HCT116 (cell line): Measurements from ENCODE around the gene RIPOR2. TPM values are rescaled to one million over a fixed set of nuclear protein-coding genes. Genes with fewer than 3 reads are reported as not detected.

Source experiments
- ATAC-seq: fragments of 200-7000 bp; cut with Tn5 transposase; 2 replicates; pipeline ENCODE4 v1.9.1; 2020; ENCODE audit warnings: mild to moderate bottlenecking, moderate library complexity
- BruUV-seq: library from RNA; stranded (reverse); fragments of 400-500 nt; replicated peaks from 2 replicates; lab custom pipeline; 2021; lab: Mats Ljungman, UMichigan
- CTCF ChIA-PET: fragments of 300-600 bp; sonication (Branson Sonifier 250); formaldehyde crosslinking; loops from one replicate; lab custom pipeline; 2021; ENCODE audit warnings: antibody characterized with exemption; lab: Charles Lee
- POLR2A ChIA-PET: fragments of 300-600, 350-600 bp; sonication (Branson Sonifier 250); formaldehyde crosslinking; loops from one replicate; lab custom pipeline; 2021; ENCODE audit warnings: antibody characterized with exemption; lab: Charles Lee
- RAD21 ChIA-PET, 2 experiments: fragments of 300-600 bp; sonication (Branson Sonifier 250); formaldehyde crosslinking; loops; one replicate each; lab custom pipeline; 2023; ENCODE audit warnings: low total read pairs in 2 of 2; ENCODE audit not compliant: uncharacterized antibody in 2 of 2, unreplicated experiment in 2 of 2, low non-redundant PET in 1 of 2; lab: Charles Lee
- DNase-seq: peaks from one replicate; pipeline ENCODE4 v3.0.0-alpha.2; 2010; ENCODE audit warnings: low read depth, low spot score
- H2AFZ ChIP-seq: fragments of 200-600 bp; shearing (Covaris generic), sonication (generic); 2 replicates; pipeline ENCODE4 v1.6.1; 2017; ENCODE audit warnings: low read depth, mixed run types, mixed read lengths, antibody characterized with exemption, low read length; ENCODE audit not compliant: poor library complexity, severe bottlenecking
- H3K27ac ChIP-seq: 2 replicates; pipeline ENCODE4 v1.5.1; 2012; ENCODE audit warnings: low read depth, low read length
- H3K27me3 ChIP-seq: fragments of 200-600 bp; sonication (generic); 2 replicates; pipeline ENCODE4 v1.6.1; 2016; ENCODE audit warnings: mixed run types, low read length, mixed read lengths; ENCODE audit not compliant: insufficient read depth
- H3K36me3 ChIP-seq, 2 experiments: fragments of 200-500 bp in 1 of 2; fragments of 200-600 bp in 1 of 2; sonication (Bioruptor generic) in 1 of 2; sonication (generic) in 1 of 2; 2 replicates each; pipeline versions ENCODE4 v1.5.1 to v1.6.1; 2014 to 2016; ENCODE audit warnings: low read length in 2 of 2, inconsistent platforms in 1 of 2, mixed read lengths in 1 of 2, mixed run types in 1 of 2; ENCODE audit not compliant: insufficient read depth in 2 of 2, control insufficient read depth in 1 of 2
- H3K4me1 ChIP-seq, 2 experiments: fragments of 200-600 bp in 1 of 2; sonication (generic) in 1 of 2; 2 replicates each; pipeline versions ENCODE4 v1.5.1 to v1.6.1; 2012 to 2017; ENCODE audit warnings: low read length in 2 of 2, inconsistent platforms in 1 of 2, mild to moderate bottlenecking in 1 of 2, mixed read lengths in 1 of 2, mixed run types in 1 of 2, moderate library complexity in 1 of 2; ENCODE audit not compliant: insufficient read depth in 2 of 2, control insufficient read depth in 1 of 2
- H3K4me2 ChIP-seq: fragments of 200-600 bp; sonication (generic); 2 replicates; pipeline ENCODE4 v1.6.1; 2017; ENCODE audit warnings: mixed run types, low read length, mixed read lengths
- H3K4me3 ChIP-seq, 2 experiments: fragments of 200-600 bp in 1 of 2; sonication (generic) in 1 of 2; replicated peaks in 1 of 2; 2 replicates each; pipeline ENCODE4 v1.5.1; 2011 to 2016; ENCODE audit warnings: low read length in 2 of 2, control low read depth in 1 of 2, low read depth in 1 of 2, mild to moderate bottlenecking in 1 of 2, mixed read lengths in 1 of 2, mixed run types in 1 of 2
- H3K79me2 ChIP-seq: fragments of 200-600 bp; sonication (generic); 2 replicates; pipeline ENCODE4 v1.6.1; 2017; ENCODE audit warnings: mild to moderate bottlenecking, mixed run types, low read length, moderate library complexity, mixed read lengths; ENCODE audit not compliant: insufficient read depth
- H3K9ac ChIP-seq: fragments of 200-600 bp; sonication (generic); 2 replicates; pipeline ENCODE4 v1.6.1; 2016; ENCODE audit warnings: low read length, mixed read lengths
- H3K9me2 ChIP-seq: fragments of 200-600 bp; sonication (generic), shearing (Covaris generic); 2 replicates; pipeline ENCODE4 v1.6.1; 2017; ENCODE audit warnings: mixed run types, mild to moderate bottlenecking, moderate library complexity; ENCODE audit not compliant: insufficient read depth
- H3K9me3 ChIP-seq, 2 experiments: fragments of 200-500 bp in 1 of 2; fragments of 200-600 bp in 1 of 2; sonication (Bioruptor generic) in 1 of 2; sonication (generic) in 1 of 2; 2 replicates each; pipeline ENCODE4 v1.6.1; 2014 to 2017; ENCODE audit warnings: low read length in 2 of 2, mixed read lengths in 2 of 2, inconsistent platforms in 1 of 2, low read depth in 1 of 2, mild to moderate bottlenecking in 1 of 2, mixed run types in 1 of 2, moderate library complexity in 1 of 2; ENCODE audit not compliant: control insufficient read depth in 1 of 2, insufficient read depth in 1 of 2
- H4K20me1 ChIP-seq: fragments of 200-600 bp; sonication (generic), shearing (Covaris generic); 2 replicates; pipeline ENCODE4 v1.6.1; 2017; ENCODE audit warnings: mixed run types, mild to moderate bottlenecking, moderate library complexity; ENCODE audit not compliant: insufficient read depth
- CEBPB ChIP-seq: IDR thresholded peaks from 2 replicates; pipeline ENCODE4 v1.6.1; 2012; ENCODE audit warnings: low read depth
- EGR1 ChIP-seq: IDR thresholded peaks from 2 replicates; pipeline ENCODE4 v1.6.1; 2012; ENCODE audit warnings: low read depth
- EZH2phosphoT487 ChIP-seq: fragments of 200-600 bp; IDR thresholded peaks from 2 replicates; pipeline ENCODE4 v1.6.1; 2018; ENCODE audit warnings: antibody characterized with exemption, borderline replicate concordance
- FOSL1 ChIP-seq: IDR thresholded peaks from 2 replicates; pipeline ENCODE4 v1.6.1; 2012; ENCODE audit warnings: low read depth
- JUND ChIP-seq: IDR thresholded peaks from 2 replicates; pipeline ENCODE4 v1.6.1; 2012
- POLR2A ChIP-seq: IDR thresholded peaks from 2 replicates; pipeline ENCODE4 v1.7.0; 2011; ENCODE audit warnings: borderline replicate concordance; ENCODE audit not compliant: insufficient read depth, insufficient read length; ENCODE audit errors: extremely low read depth
- RAD21 ChIP-seq: IDR thresholded peaks from 2 replicates; pipeline ENCODE4 v1.6.1; 2012; ENCODE audit warnings: low read depth, mild to moderate bottlenecking
- SIN3A ChIP-seq: IDR thresholded peaks from 2 replicates; pipeline ENCODE4 v1.6.1; 2012; ENCODE audit warnings: low read depth
- TCF7L2 ChIP-seq: IDR thresholded peaks from 2 replicates; pipeline ENCODE4 v1.7.0; 2011; ENCODE audit warnings: borderline replicate concordance, inconsistent platforms; ENCODE audit not compliant: insufficient read depth, insufficient read length; ENCODE audit errors: extremely low read depth
- YY1 ChIP-seq: IDR thresholded peaks from 2 replicates; pipeline ENCODE4 v1.6.1; 2011; ENCODE audit warnings: low read length, low read depth, moderate library complexity, mild to moderate bottlenecking; ENCODE audit not compliant: insufficient replicate concordance; ENCODE audit errors: extremely low read depth
- intact Hi-C: fragments of 100-400 bp; cut with micrococcal nuclease; formaldehyde crosslinking; loops from 2 replicates; pipeline ENCODE4 v1.10.0; 2022
- total RNA-seq: library from RNA; stranded (reverse); gene quantifications from one replicate; pipeline ENCODE4 v1.2.1, GENCODE V29; 2021; ENCODE audit not compliant: unreplicated experiment
- TF ChIP-seq, protein P1 (sequence below): IDR thresholded peaks from 2 replicates; pipeline ENCODE4 v1.6.1; 2012
- TF ChIP-seq, protein P2 (sequence below): IDR thresholded peaks from 2 replicates; pipeline ENCODE4 v1.6.1; 2011; ENCODE audit warnings: mild to moderate bottlenecking, low read length, moderate library complexity; ENCODE audit not compliant: insufficient replicate concordance; ENCODE audit errors: extremely low read depth
- TF ChIP-seq, protein P3 (sequence below), 3 experiments: fragments of 200-600 bp in 1 of 3; sonication (generic) in 1 of 3; IDR thresholded peaks in 2 of 3; conservative IDR thresholded peaks in 1 of 3; 2 replicates each; pipeline ENCODE4 v1.5.1; 2012 to 2017; ENCODE audit warnings: low read depth in 2 of 3, low read length in 2 of 3, antibody characterized with exemption in 1 of 3, borderline replicate concordance in 1 of 3, control low read depth in 1 of 3, mild to moderate bottlenecking in 1 of 3, mixed read lengths in 1 of 3, mixed run types in 1 of 3, moderate library complexity in 1 of 3; ENCODE audit not compliant: insufficient read depth in 1 of 3

Gene RIPOR2
- total RNA-seq, 1 experiment from 2014 or later = 0.44 TPM

DNA sequence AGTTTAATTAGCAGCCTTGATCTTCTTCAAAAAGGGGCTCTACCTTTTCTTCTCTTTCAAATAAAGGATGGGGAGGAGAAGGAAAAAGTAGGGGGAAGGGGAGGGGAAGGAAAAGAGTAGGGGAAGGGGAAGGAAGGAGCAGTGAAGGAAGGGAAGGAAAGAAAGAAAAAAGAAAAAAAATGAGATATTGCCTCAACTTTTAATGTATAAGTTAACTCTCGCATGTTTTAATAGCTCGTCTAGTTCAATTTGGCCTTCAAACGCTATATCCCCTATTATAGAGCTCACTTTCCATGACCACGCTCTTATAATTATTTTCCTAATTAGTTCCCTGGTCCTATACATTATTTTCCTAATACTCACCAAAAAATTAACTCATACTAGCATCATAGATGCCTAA lies 11.9 kb upstream of the RIPOR2 start:
- no peaks in the 10 kb centered on the region for H3K4me1 ChIP-seq
- ChIA-PET CTCF (interaction anchor here (1.3 kb wide), 1 partner anchor 13 kb away, joined by 3 read pairs; no protein-coding TSS in a partner anchor), RAD21 (no interaction called here)
- no peaks in the 10 kb centered on the region for H3K36me3 ChIP-seq
- H3K9me3 ChIP-seq = no peaks in the 10 kb centered on the region
- DNase-seq (no peak), ATAC-seq (no peak)
- no TSS peak for BruUV-seq
- no peak overlapping the region for H3K4me3 ChIP-seq
- no peak overlapping the region for H3K9ac ChIP-seq
- H4K20me1 ChIP-seq = no peaks in the 10 kb centered on the region
- H3K79me2 ChIP-seq = no peaks in the 10 kb centered on the region
- H2AFZ ChIP-seq = no peak overlapping the region
- no peak for TF ChIP-seq YY1
- TF ChIP-seq, protein P1, sequence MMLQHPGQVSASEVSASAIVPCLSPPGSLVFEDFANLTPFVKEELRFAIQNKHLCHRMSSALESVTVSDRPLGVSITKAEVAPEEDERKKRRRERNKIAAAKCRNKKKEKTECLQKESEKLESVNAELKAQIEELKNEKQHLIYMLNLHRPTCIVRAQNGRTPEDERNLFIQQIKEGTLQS = no peak
- TF ChIP-seq FOSL1 = no peak
- no peak for TF ChIP-seq JUND
- TF ChIP-seq POLR2A = no peak
- no peak for TF ChIP-seq EGR1
- TF ChIP-seq RAD21 = no peak
- TF ChIP-seq, protein P2, sequence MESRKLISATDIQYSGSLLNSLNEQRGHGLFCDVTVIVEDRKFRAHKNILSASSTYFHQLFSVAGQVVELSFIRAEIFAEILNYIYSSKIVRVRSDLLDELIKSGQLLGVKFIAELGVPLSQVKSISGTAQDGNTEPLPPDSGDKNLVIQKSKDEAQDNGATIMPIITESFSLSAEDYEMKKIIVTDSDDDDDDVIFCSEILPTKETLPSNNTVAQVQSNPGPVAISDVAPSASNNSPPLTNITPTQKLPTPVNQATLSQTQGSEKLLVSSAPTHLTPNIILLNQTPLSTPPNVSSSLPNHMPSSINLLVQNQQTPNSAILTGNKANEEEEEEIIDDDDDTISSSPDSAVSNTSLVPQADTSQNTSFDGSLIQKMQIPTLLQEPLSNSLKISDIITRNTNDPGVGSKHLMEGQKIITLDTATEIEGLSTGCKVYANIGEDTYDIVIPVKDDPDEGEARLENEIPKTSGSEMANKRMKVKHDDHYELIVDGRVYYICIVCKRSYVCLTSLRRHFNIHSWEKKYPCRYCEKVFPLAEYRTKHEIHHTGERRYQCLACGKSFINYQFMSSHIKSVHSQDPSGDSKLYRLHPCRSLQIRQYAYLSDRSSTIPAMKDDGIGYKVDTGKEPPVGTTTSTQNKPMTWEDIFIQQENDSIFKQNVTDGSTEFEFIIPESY = no peak
- no peak for TF ChIP-seq CEBPB
- no peak for TF ChIP-seq TCF7L2
- TF ChIP-seq, protein P3, sequence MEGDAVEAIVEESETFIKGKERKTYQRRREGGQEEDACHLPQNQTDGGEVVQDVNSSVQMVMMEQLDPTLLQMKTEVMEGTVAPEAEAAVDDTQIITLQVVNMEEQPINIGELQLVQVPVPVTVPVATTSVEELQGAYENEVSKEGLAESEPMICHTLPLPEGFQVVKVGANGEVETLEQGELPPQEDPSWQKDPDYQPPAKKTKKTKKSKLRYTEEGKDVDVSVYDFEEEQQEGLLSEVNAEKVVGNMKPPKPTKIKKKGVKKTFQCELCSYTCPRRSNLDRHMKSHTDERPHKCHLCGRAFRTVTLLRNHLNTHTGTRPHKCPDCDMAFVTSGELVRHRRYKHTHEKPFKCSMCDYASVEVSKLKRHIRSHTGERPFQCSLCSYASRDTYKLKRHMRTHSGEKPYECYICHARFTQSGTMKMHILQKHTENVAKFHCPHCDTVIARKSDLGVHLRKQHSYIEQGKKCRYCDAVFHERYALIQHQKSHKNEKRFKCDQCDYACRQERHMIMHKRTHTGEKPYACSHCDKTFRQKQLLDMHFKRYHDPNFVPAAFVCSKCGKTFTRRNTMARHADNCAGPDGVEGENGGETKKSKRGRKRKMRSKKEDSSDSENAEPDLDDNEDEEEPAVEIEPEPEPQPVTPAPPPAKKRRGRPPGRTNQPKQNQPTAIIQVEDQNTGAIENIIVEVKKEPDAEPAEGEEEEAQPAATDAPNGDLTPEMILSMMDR (IDR thresholded peaks at IDR 0.05 in 2 of 3, conservative IDR thresholded peaks at IDR 0.05 in 1 of 3; ENCODE audit: borderline replicate concordance in 1 of 3, insufficient read depth in 1 of 3, low read depth in 2 of 3, low read length in 2 of 3) = no peak
- TF ChIP-seq EZH2phosphoT487 = no peak
- no peak for TF ChIP-seq SIN3A
- TF ChIP-seq, all 23 proteins: peak for 0
- no peak overlapping the region for H3K27ac ChIP-seq
- no peaks in the 10 kb centered on the region for H3K27me3 ChIP-seq
- H3K4me2 ChIP-seq = no peak overlapping the region
- POLR2A ChIA-PET = no interaction called here
- intact Hi-C loops = no loop called here
- no peaks in the 10 kb centered on the region for H3K9me2 ChIP-seq
